ENCODE data around the gene ANO10.
"Not testable (repeated sequence)": the region's sequence is repeated elsewhere in the genome, so short reads cannot be mapped to it uniquely, and the experiment has no call there.

ANO10 gene

GRCh38 chr3:43624619-43625305, 3.0 kb upstream of the ANO10 start:
- no peak for DNase-seq

- DNase-seq = no peak
These were observed 768 bp downstream of the ANO10 start for GRCh38 chr3:43620831-43621655.

GRCh38 chr3:43619588-43619987, 2.2 kb downstream of the ANO10 start:
- no peak for DNase-seq

GRCh38 chr3:43618142-43618541, 3.7 kb downstream of the ANO10 start:
- no peak for DNase-seq

GRCh38 chr3:43616034-43616433, 5.8 kb downstream of the ANO10 start:
- no peak for DNase-seq

GRCh38 chr3:43615133-43615532, 6.7 kb downstream of the ANO10 start:
- no peak for DNase-seq

- DNase-seq = no peak
These were observed 7.8 kb downstream of the ANO10 start for GRCh38 chr3:43613976-43614375.

GRCh38 chr3:43612419-43612818, 9.4 kb downstream of the ANO10 start:
- no peak for DNase-seq

- DNase-seq = no peak
These were observed 12.4 kb downstream of the ANO10 start for GRCh38 chr3:43609406-43609805.

GRCh38 chr3:43608751-43609150, 13.1 kb downstream of the ANO10 start:
- DNase-seq = no peak

GRCh38 chr3:43606284-43606683, 15.5 kb downstream of the ANO10 start:
- no peak for DNase-seq

- DNase-seq = not testable (repeated sequence)
These were observed 21.9 kb downstream of the ANO10 start for GRCh38 chr3:43599959-43600358.

GRCh38 chr3:43597961-43598360, 23.9 kb downstream of the ANO10 start:
- no peak for DNase-seq

- DNase-seq = not testable (repeated sequence)
These were observed 25.6 kb downstream of the ANO10 start for GRCh38 chr3:43596178-43596577.

- DNase-seq = not testable (repeated sequence)
These were observed 26.5 kb downstream of the ANO10 start for GRCh38 chr3:43595280-43595679.

GRCh38 chr3:43593588-43593987, 28.2 kb downstream of the ANO10 start:
- not testable (repeated sequence) for DNase-seq

GRCh38 chr3:43591866-43592265, 29.9 kb downstream of the ANO10 start:
- not testable (repeated sequence) for DNase-seq

- no peak for DNase-seq
These were observed 34.5 kb downstream of the ANO10 start for GRCh38 chr3:43587303-43587702.

GRCh38 chr3:43584043-43584826, 37.6 kb downstream of the ANO10 start:
- no peak for DNase-seq

- no peak for DNase-seq
These were observed 38.3 kb downstream of the ANO10 start for GRCh38 chr3:43583481-43583880.

GRCh38 chr3:43582866-43583265, 38.9 kb downstream of the ANO10 start:
- DNase-seq = no peak

- no peak for DNase-seq
These were observed 40.5 kb downstream of the ANO10 start for GRCh38 chr3:43581343-43581742.

- no peak for DNase-seq
These were observed 41.6 kb downstream of the ANO10 start for GRCh38 chr3:43580181-43580580.

- DNase-seq = no peak
These were observed 48.2 kb downstream of the ANO10 start for GRCh38 chr3:43573576-43573975.

All from NCI-H524 treated with DMSO at 0.1 percent for 48 hours (cell line).